SK-N-SH treated with all-trans-retinoic acid at 6 μM for 48 hours (cell line): Measurements from ENCODE around the gene HPCAL1.

Source experiments
- ATAC-seq: fragments of 200-7000 bp; cut with Tn5 transposase; 3 replicates; pipeline ENCODE4 v1.9.1; 2020; ENCODE audit warnings: mild to moderate bottlenecking, moderate library complexity
- ARNTL ChIP-seq: fragments of 450-650 bp; formaldehyde crosslinking; IDR thresholded peaks from 2 replicates; pipeline ENCODE4 v1.5.0; 2020; ENCODE audit warnings: low read depth, mild to moderate bottlenecking, moderate library complexity, borderline replicate concordance
- CSDC2 ChIP-seq: fragments of 250-450 bp; sonication (Bioruptor Pico); IDR thresholded peaks from 2 replicates; pipeline ENCODE4 v1.5.0; 2020; ENCODE audit warnings: mild to moderate bottlenecking, moderate library complexity
- ESRRG ChIP-seq: fragments of 250-450 bp; sonication (Bioruptor Pico); IDR thresholded peaks from 2 replicates; pipeline ENCODE4 v1.6.1; 2021; ENCODE audit warnings: mild to moderate bottlenecking
- GLIS3 ChIP-seq: fragments of 250-450 bp; sonication (Bioruptor Pico); IDR thresholded peaks from 2 replicates; pipeline ENCODE4 v1.5.0; 2020; ENCODE audit warnings: mild to moderate bottlenecking, moderate library complexity
- ISL1 ChIP-seq: fragments of 250-450 bp; sonication (Bioruptor Pico); IDR thresholded peaks from 2 replicates; pipeline ENCODE4 v2.1.2; 2022; ENCODE audit warnings: mild to moderate bottlenecking, moderate library complexity
- OSR1 ChIP-seq: fragments of 250-450 bp; sonication (Bioruptor Pico); IDR thresholded peaks from 2 replicates; pipeline ENCODE4 v1.8.0; 2022; ENCODE audit warnings: moderate library complexity, mild to moderate bottlenecking, inconsistent platforms
- RARB ChIP-seq: fragments of 250-450 bp; sonication (Bioruptor Pico); IDR thresholded peaks from 2 replicates; pipeline ENCODE4 v1.8.0; 2021; ENCODE audit warnings: mild to moderate bottlenecking, moderate library complexity
- TCF4 ChIP-seq: fragments of 250-450 bp; sonication (Bioruptor Pico); IDR thresholded peaks from 2 replicates; pipeline ENCODE4 v1.8.0; 2021; ENCODE audit warnings: mild to moderate bottlenecking, moderate library complexity, borderline replicate concordance
- ZC3H10 ChIP-seq: fragments of 250-450 bp; sonication (Bioruptor Pico); IDR thresholded peaks from 2 replicates; pipeline ENCODE4 v1.5.1; 2021; ENCODE audit warnings: mild to moderate bottlenecking, moderate library complexity
- ZFP3 ChIP-seq: fragments of 250-450 bp; sonication (Bioruptor Pico); IDR thresholded peaks from 2 replicates; pipeline ENCODE4 v1.5.0; 2020; ENCODE audit warnings: mild to moderate bottlenecking, moderate library complexity
- ZNF565 ChIP-seq: fragments of 450-650 bp; formaldehyde crosslinking; conservative IDR thresholded peaks from 2 replicates; pipeline ENCODE4 v1.5.0; 2020; ENCODE audit warnings: low read depth, mild to moderate bottlenecking, moderate library complexity
- ZNF70 ChIP-seq: fragments of 450-650 bp; formaldehyde crosslinking; IDR thresholded peaks from 2 replicates; pipeline ENCODE4 v1.5.0; 2020; ENCODE audit warnings: mild to moderate bottlenecking, moderate library complexity
- ZNF8 ChIP-seq: fragments of 450-650 bp; formaldehyde crosslinking; IDR thresholded peaks from 2 replicates; pipeline ENCODE4 v1.5.0; 2020; ENCODE audit warnings: mild to moderate bottlenecking, moderate library complexity
- TF ChIP-seq, protein P1 (sequence below): fragments of 250-450 bp; sonication (Bioruptor Pico); IDR thresholded peaks from 2 replicates; pipeline ENCODE4 v1.5.1; 2021; ENCODE audit warnings: mild to moderate bottlenecking, moderate library complexity
- TF ChIP-seq, protein P2 (sequence below): fragments of 250-450 bp; sonication (Bioruptor Pico); IDR thresholded peaks from 2 replicates; pipeline ENCODE4 v1.8.0; 2021; ENCODE audit warnings: low read depth, mild to moderate bottlenecking, moderate library complexity, borderline replicate concordance
- TF ChIP-seq, protein P3 (sequence below): fragments of 250-450 bp; sonication (Bioruptor Pico); IDR thresholded peaks from 2 replicates; pipeline ENCODE4 v1.5.0; 2020; ENCODE audit warnings: mild to moderate bottlenecking, moderate library complexity
- TF ChIP-seq, protein P4 (sequence below): fragments of 250-450 bp; sonication (Bioruptor Pico); IDR thresholded peaks from 2 replicates; pipeline ENCODE4 v1.8.0; 2020; ENCODE audit warnings: mild to moderate bottlenecking, moderate library complexity, borderline replicate concordance

Gene HPCAL1

DNA sequence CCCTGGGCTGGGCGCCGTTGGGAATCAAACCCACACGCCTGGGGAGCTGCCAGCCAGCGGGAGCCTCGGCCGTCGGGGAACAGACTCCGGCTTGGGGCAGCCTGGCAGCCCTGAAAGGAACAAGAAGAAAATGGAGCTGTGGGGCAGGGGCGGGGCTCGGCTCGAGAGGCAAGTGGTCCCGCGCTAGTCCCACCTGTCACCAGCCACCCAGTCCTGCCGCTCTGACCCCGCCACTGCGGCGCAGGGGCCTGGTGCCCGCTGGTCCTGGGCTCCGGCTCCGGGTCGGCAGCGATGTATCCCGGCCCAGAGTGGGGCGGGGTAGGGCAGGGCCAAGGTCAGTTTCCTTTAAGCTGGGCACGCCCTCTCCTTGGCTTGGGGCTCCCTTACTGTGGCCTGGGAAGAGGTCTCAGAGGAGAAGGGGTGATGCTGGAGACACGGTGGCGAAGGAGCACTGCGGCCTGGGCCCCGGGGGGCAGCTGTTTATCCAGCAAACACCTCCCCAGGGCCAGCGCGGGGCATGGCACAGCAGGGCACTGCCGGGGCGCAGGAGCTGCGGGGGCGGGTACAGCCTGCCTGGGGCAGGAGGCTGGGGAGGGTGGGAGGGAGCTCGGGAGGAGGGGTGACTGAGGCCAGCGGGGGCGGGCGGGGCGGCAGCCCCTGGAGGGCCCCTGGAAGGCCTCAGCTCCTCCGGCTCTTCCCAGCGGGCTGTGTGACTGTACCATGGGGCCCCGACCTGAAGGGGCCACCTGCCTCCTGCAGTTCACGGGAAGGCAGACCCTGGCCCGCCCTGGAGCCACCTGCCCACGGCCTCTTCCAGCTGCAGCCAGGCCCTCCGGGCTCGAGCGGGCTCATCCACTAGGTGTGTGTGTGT, 129.8 kb downstream of the HPCAL1 start (continued):
- TF ChIP-seq, protein P1, sequence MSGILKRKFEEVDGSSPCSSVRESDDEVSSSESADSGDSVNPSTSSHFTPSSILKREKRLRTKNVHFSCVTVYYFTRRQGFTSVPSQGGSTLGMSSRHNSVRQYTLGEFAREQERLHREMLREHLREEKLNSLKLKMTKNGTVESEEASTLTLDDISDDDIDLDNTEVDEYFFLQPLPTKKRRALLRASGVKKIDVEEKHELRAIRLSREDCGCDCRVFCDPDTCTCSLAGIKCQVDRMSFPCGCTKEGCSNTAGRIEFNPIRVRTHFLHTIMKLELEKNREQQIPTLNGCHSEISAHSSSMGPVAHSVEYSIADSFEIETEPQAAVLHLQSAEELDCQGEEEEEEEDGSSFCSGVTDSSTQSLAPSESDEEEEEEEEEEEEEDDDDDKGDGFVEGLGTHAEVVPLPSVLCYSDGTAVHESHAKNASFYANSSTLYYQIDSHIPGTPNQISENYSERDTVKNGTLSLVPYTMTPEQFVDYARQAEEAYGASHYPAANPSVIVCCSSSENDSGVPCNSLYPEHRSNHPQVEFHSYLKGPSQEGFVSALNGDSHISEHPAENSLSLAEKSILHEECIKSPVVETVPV = no peak

DNA sequence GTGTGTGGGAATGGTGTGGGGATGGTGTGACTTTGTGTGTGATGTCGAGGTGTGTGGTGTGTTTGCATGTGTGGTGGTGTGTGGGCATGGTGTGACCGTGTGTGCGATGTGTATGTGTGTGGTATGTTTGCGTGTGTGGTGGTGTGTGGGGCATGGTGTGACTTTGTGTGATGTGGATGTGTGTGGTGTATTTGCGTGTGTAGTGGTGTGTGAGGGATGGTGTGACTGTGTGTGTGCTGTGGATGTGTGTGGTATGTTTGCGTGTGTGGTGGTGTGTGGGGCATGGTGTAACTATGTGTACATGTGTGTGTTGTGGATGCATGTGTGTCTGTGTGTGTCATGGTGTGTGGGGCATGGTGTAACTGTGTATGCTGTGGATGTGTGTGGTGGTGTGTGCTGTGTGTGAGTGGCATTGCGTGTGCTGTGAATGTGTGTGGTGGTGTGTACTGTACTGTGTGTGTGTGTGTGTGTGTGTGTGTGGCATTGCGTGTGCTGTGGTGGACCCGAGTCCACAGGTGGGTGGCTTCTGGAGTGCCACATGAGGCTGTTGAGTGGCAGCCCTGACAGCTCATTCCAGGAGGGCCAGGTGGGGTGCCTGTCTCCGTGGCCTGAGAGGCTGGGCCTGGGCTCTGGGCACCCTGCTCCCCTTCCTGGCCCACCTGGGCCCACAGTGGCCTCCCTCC, 130.7 kb downstream of the HPCAL1 start:
- TF ChIP-seq ZNF565 (CRISPR knock-in tag) (no peak), ZC3H10 (no peak), ZFP3 (CRISPR knock-in tag) (no peak), CSDC2 (CRISPR knock-in tag) (no peak), TCF4 (CRISPR knock-in tag) (no peak), RARB (CRISPR knock-in tag) (no peak), ZNF70 (CRISPR knock-in tag) (no peak), ARNTL (no peak), OSR1 (CRISPR knock-in tag) (no peak), GLIS3 (no peak), ISL1 (CRISPR knock-in tag) (no peak)
- TF ChIP-seq, protein P2, sequence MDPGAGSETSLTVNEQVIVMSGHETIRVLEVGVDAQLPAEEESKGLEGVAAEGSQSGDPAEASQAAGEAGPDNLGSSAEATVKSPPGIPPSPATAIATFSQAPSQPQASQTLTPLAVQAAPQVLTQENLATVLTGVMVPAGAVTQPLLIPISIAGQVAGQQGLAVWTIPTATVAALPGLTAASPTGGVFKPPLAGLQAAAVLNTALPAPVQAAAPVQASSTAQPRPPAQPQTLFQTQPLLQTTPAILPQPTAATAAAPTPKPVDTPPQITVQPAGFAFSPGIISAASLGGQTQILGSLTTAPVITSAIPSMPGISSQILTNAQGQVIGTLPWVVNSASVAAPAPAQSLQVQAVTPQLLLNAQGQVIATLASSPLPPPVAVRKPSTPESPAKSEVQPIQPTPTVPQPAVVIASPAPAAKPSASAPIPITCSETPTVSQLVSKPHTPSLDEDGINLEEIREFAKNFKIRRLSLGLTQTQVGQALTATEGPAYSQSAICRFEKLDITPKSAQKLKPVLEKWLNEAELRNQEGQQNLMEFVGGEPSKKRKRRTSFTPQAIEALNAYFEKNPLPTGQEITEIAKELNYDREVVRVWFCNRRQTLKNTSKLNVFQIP (CRISPR knock-in tag) = no peak
- TF ChIP-seq, protein P3, sequence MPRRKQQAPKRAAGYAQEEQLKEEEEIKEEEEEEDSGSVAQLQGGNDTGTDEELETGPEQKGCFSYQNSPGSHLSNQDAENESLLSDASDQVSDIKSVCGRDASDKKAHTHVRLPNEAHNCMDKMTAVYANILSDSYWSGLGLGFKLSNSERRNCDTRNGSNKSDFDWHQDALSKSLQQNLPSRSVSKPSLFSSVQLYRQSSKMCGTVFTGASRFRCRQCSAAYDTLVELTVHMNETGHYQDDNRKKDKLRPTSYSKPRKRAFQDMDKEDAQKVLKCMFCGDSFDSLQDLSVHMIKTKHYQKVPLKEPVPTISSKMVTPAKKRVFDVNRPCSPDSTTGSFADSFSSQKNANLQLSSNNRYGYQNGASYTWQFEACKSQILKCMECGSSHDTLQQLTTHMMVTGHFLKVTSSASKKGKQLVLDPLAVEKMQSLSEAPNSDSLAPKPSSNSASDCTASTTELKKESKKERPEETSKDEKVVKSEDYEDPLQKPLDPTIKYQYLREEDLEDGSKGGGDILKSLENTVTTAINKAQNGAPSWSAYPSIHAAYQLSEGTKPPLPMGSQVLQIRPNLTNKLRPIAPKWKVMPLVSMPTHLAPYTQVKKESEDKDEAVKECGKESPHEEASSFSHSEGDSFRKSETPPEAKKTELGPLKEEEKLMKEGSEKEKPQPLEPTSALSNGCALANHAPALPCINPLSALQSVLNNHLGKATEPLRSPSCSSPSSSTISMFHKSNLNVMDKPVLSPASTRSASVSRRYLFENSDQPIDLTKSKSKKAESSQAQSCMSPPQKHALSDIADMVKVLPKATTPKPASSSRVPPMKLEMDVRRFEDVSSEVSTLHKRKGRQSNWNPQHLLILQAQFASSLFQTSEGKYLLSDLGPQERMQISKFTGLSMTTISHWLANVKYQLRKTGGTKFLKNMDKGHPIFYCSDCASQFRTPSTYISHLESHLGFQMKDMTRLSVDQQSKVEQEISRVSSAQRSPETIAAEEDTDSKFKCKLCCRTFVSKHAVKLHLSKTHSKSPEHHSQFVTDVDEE (CRISPR knock-in tag) = no peak
- TF ChIP-seq, protein P4, sequence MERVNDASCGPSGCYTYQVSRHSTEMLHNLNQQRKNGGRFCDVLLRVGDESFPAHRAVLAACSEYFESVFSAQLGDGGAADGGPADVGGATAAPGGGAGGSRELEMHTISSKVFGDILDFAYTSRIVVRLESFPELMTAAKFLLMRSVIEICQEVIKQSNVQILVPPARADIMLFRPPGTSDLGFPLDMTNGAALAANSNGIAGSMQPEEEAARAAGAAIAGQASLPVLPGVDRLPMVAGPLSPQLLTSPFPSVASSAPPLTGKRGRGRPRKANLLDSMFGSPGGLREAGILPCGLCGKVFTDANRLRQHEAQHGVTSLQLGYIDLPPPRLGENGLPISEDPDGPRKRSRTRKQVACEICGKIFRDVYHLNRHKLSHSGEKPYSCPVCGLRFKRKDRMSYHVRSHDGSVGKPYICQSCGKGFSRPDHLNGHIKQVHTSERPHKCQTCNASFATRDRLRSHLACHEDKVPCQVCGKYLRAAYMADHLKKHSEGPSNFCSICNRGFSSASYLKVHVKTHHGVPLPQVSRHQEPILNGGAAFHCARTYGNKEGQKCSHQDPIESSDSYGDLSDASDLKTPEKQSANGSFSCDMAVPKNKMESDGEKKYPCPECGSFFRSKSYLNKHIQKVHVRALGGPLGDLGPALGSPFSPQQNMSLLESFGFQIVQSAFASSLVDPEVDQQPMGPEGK (CRISPR knock-in tag) = no peak
- TF ChIP-seq, protein P1 = no peak
- ATAC-seq = no peak

DNA sequence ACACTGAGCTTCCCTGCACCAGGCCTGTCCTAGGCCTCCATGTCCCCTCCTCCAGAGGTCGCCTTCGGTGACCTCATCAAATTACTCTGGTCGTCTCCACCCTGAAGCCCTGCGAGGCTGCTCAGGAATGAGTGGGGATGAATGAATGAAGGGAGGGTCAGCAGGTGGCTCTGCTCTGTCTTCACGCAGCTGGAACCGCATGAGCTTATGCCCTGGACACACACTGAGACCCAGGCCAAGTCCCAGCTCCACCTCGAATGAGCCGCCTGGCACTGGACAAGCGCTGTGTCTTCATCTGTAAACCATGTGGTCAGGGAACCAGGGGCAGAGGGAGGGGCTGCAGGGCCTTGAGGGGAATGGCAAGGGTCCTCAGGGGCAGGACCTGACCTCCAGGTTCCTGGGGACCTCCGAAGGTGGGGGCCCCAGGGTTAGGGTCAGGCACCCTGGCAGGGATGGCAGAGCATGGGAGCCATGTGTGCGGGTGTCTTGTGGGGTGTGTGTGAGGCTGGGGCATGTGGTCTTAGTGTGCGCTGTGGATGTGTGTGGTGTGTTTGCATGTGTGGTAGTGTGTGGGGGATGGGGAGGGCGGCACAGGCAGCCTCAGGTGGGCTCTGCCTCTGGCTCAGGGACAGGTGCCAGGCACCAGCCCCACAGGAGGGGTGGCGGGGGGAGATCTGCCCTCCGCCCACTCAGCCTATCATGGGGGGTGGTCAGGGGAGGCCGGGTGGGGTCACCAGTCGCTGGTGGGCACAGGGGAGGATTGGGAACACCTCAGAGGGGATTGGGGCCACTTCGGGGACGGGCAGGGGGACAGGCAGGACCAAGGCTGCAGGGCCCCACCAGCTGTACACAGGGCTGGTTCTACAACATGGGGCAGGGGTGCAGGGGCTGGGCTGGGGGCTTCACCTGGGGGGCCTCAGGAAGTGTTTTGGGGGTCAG, 131.5 kb downstream of the HPCAL1 start:
- TF ChIP-seq ZNF8 (CRISPR knock-in tag) (no peak), ZFP3 (CRISPR knock-in tag) (no peak), ESRRG (CRISPR knock-in tag) (no peak)
- no peak for ATAC-seq
